ENCODE results near the gene DGKI. TPM values are rescaled to one million over a fixed set of nuclear protein-coding genes. Genes with fewer than 3 reads are reported as not detected.
A peak's percentile ranks its signal among the peaks of the same experiment; 100 is the strongest.
"Not testable (repeated sequence)": the region's sequence is repeated elsewhere in the genome, so short reads cannot be mapped to it uniquely, and the experiment has no call there.

DGKI gene
- total and polyA plus RNA-seq, 2 of the 4 experiments (the other 2 are of a cell fraction), result 3.9 to 15.8 TPM

DNA sequence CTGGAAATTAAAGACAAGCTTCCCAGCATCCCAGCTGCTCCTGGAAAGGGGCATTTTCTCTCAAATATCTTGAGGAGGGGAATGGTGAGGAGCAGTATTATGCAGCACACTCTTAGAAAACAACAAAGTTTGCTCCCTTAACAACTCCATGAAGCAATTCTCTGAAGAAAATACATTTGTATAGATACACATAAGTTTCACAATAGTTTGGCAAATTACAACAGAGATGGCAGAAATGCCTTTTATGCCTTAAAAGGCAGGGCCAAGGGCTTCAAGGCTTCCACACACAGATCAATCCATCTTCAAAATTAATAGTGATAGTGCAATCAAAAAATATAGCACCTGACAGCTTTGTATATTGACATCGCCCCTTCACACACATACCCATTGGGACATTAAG is 12.2 kb downstream of the DGKI start:
- H3K4me1 ChIP-seq (ENCODE audit: control insufficient read depth, insufficient read depth, low read length), result peaks cover 9% of the 10 kb centered on the region
- H3K27ac ChIP-seq (ENCODE audit: insufficient read depth, low read length), result no peak overlapping the region
- H3K18ac ChIP-seq (ENCODE audit: low read depth, low read length), result peak overlapping the region; percentile 62; the same call in 1 of the 2 replicates
- BruUV-seq (replicated peaks), result no TSS peak
- peaks cover 13% of the 10 kb centered on the region for H3K9me3 ChIP-seq (ENCODE audit: control insufficient read depth, insufficient read depth, low read length)
- 0 out of 2 replicates have a peak, but pooled peaks cover 2% of the 10 kb centered on the region for H3K36me3 ChIP-seq (ENCODE audit: control insufficient read depth, insufficient read depth, low read length)
- CTCF ChIA-PET, result interaction anchor here (2.8 kb wide), 1 partner anchor 178 kb away, joined by 13 read pairs; no protein-coding TSS in a partner anchor
- H3K14ac ChIP-seq (replicated peaks; ENCODE audit: low read depth, low read length), result peak overlapping the region; percentile 77; the same call in 1 of the 2 replicates
- H4K91ac ChIP-seq (ENCODE audit: insufficient read depth, low read depth, low read length), result no peak overlapping the region
- peak; percentile 68 for TF ChIP-seq CEBPB (IDR thresholded peaks at IDR 0.05; ENCODE audit: low read depth, low read length)
- no peak for TF ChIP-seq CHD1 (IDR thresholded peaks at IDR 0.05; ENCODE audit: low read depth, low read length)
- TF ChIP-seq, protein P1, sequence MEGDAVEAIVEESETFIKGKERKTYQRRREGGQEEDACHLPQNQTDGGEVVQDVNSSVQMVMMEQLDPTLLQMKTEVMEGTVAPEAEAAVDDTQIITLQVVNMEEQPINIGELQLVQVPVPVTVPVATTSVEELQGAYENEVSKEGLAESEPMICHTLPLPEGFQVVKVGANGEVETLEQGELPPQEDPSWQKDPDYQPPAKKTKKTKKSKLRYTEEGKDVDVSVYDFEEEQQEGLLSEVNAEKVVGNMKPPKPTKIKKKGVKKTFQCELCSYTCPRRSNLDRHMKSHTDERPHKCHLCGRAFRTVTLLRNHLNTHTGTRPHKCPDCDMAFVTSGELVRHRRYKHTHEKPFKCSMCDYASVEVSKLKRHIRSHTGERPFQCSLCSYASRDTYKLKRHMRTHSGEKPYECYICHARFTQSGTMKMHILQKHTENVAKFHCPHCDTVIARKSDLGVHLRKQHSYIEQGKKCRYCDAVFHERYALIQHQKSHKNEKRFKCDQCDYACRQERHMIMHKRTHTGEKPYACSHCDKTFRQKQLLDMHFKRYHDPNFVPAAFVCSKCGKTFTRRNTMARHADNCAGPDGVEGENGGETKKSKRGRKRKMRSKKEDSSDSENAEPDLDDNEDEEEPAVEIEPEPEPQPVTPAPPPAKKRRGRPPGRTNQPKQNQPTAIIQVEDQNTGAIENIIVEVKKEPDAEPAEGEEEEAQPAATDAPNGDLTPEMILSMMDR (conservative IDR thresholded peaks at IDR 0.05; ENCODE audit: low read depth, low read length), result no peak
- no peak overlapping the region for H3K4me3 ChIP-seq (ENCODE audit: insufficient read depth, low read depth, low read length)
- peak overlapping the region; percentile 54; the same call in 1 of the 2 replicates for H2BK120ac ChIP-seq (ENCODE audit: low read depth, low read length)
- H4K20me1 ChIP-seq (ENCODE audit: insufficient read depth, low read length), result no peaks in the 10 kb centered on the region
- intact Hi-C loops (cut with micrococcal nuclease) (no loop called here), dilution Hi-C loops (cut with HindIII; ENCODE audit: low sequenced_read_pairs, unreplicated experiment) (no loop called here), in situ Hi-C loops (cut with MboI; ENCODE audit: low sequenced_read_pairs) (no loop called here)
- H4K5ac ChIP-seq (ENCODE audit: low read depth, low read length), result peak overlapping the region; percentile 43; the same call in 1 of the 2 replicates
- peaks cover 0 to 2% of the 10 kb centered on the region in 2 experiments; a peak in 1 of 4 replicates for H3K79me1 ChIP-seq (ENCODE audit: low read depth in 1 of 2, low read length in 2 of 2)
- H2AK5ac ChIP-seq (ENCODE audit: low read depth, low read length), result peak overlapping the region; percentile 54; the same call in 1 of the 2 replicates
- no peak for ATAC-seq (ENCODE audit: low read depth)
- H3K4me2 ChIP-seq (ENCODE audit: low read depth, low read length), result no peak overlapping the region
- H4K8ac ChIP-seq (ENCODE audit: low read depth in 2 of 2, low read length in 2 of 2), result peak overlapping the region in 1 of 2 experiments; percentile 50; a peak in 1 of 4 replicates
- H2BK20ac ChIP-seq (ENCODE audit: low read depth, low read length), result peak overlapping the region; percentile 72; the same call in 1 of the 2 replicates
- WGBS, 2 experiments (ENCODE audit: extremely low coverage in 2 of 2, insufficient read length in 1 of 2), result 100% methylated on average over 1 of the region's 1 CpG; no CpG with 5 or more reads in 1 of the 2 experiments
- no peak overlapping the region for H2AK9ac ChIP-seq (replicated peaks; ENCODE audit: low read depth, low read length, poor library complexity)
- H2BK15ac ChIP-seq (ENCODE audit: low read depth, low read length), result 0 out of 3 replicates have a peak overlapping the region, but pooled peaks have one; percentile 55
- no peak overlapping the region for H3K56ac ChIP-seq (ENCODE audit: extremely low read depth, insufficient read depth, low read length)
- peak overlapping the region; percentile 33 for H2BK5ac ChIP-seq (ENCODE audit: low read depth, low read length, poor library complexity, severe bottlenecking)
- peak overlapping the region; percentile 59; the same call in 1 of the 2 replicates for H3K4ac ChIP-seq (ENCODE audit: low read depth, low read length)
- H3K27me3 ChIP-seq (ENCODE audit: control insufficient read depth, insufficient read depth, low read length), result no peaks in the 10 kb centered on the region
- DNase-seq, result no peak
- H3K23ac ChIP-seq (ENCODE audit: low read depth, low read length), result 0 out of 2 replicates have a peak overlapping the region, but pooled peaks have one; percentile 17
- POLR2A ChIA-PET (ENCODE audit: unreplicated experiment), result no interaction called here
- H2AFZ ChIP-seq (replicated peaks; ENCODE audit: low read length, poor library complexity), result no peak overlapping the region
- H3K9ac ChIP-seq (ENCODE audit: low read depth, low read length), result no peak overlapping the region
- H3K9me1 ChIP-seq (ENCODE audit: insufficient read depth, low read length), result no peaks in the 10 kb centered on the region

DNA sequence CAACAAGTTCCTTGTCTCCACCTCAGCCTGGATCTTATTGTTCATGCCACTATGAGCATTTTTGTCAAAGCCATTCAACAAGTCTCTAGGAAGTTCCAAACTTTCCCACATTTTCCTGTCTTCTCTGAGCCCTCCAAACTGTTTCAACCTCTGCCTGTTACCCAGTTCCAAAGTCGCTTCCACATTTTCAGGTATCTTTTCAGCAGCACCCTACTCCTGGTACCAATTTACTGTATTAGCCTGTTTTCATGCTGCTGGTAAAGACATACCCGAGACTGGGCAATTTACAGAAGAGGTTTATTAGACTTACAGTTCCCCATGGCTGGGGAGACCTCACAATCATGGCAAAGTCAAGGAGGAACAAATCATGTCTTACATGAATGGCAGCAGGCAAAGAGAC is 13.8 kb downstream of the DGKI start:
- WGBS, 2 experiments (ENCODE audit: extremely low coverage in 2 of 2, insufficient read length in 1 of 2), result no CpG with 5 or more reads among the region's 2 CpGs
- ATAC-seq (ENCODE audit: low read depth); H4K20me1 ChIP-seq (ENCODE audit: insufficient read depth, low read length); dilution Hi-C loops (cut with HindIII; ENCODE audit: low sequenced_read_pairs, unreplicated experiment); H3K4ac ChIP-seq (ENCODE audit: low read depth, low read length); intact Hi-C loops (cut with micrococcal nuclease); H3K27me3 ChIP-seq (ENCODE audit: control insufficient read depth, insufficient read depth, low read length); CTCF ChIA-PET; H3K27ac ChIP-seq (ENCODE audit: insufficient read depth, low read length); H4K8ac ChIP-seq (ENCODE audit: low read depth in 2 of 2, low read length in 2 of 2); H3K4me1 ChIP-seq (ENCODE audit: control insufficient read depth, insufficient read depth, low read length); H2AK5ac ChIP-seq (ENCODE audit: low read depth, low read length); BruUV-seq (replicated peaks); H3K18ac ChIP-seq (ENCODE audit: low read depth, low read length); DNase-seq; H3K14ac ChIP-seq (replicated peaks; ENCODE audit: low read depth, low read length); H4K91ac ChIP-seq (ENCODE audit: insufficient read depth, low read depth, low read length); H2BK120ac ChIP-seq (ENCODE audit: low read depth, low read length); H4K5ac ChIP-seq (ENCODE audit: low read depth, low read length); H3K4me3 ChIP-seq (ENCODE audit: insufficient read depth, low read depth, low read length); H2BK20ac ChIP-seq (ENCODE audit: low read depth, low read length); H3K36me3 ChIP-seq (ENCODE audit: control insufficient read depth, insufficient read depth, low read length); H3K9me1 ChIP-seq (ENCODE audit: insufficient read depth, low read length); H2BK15ac ChIP-seq (ENCODE audit: low read depth, low read length); H2AFZ ChIP-seq (replicated peaks; ENCODE audit: low read length, poor library complexity); H3K4me2 ChIP-seq (ENCODE audit: low read depth, low read length); H3K79me1 ChIP-seq (ENCODE audit: low read depth in 1 of 2, low read length in 2 of 2); in situ Hi-C loops (cut with MboI; ENCODE audit: low sequenced_read_pairs); H3K23ac ChIP-seq (ENCODE audit: low read depth, low read length); H2AK9ac ChIP-seq (replicated peaks; ENCODE audit: low read depth, low read length, poor library complexity); H3K56ac ChIP-seq (ENCODE audit: extremely low read depth, insufficient read depth, low read length); H3K9ac ChIP-seq (ENCODE audit: low read depth, low read length); H2BK5ac ChIP-seq (ENCODE audit: low read depth, low read length, poor library complexity, severe bottlenecking): not testable (repeated sequence)
- peaks cover 13% of the 10 kb centered on the region for H3K9me3 ChIP-seq (ENCODE audit: control insufficient read depth, insufficient read depth, low read length)
- POLR2A ChIA-PET (ENCODE audit: unreplicated experiment), result interaction anchor here (0.6 kb wide), 1 partner anchor 1091 kb away, joined by 3 read pairs; no protein-coding TSS in a partner anchor
